ENCODE results near the gene SFXN3. TPM values are rescaled to one million over a fixed set of nuclear protein-coding genes. Genes with fewer than 3 reads are reported as not detected.
A peak's percentile ranks its signal among the peaks of the same experiment; 100 is the strongest.

Gene SFXN3
- total and polyA plus RNA-seq, 9 donors, result 20.2 to 51.5 (median 28.6) TPM

DNA sequence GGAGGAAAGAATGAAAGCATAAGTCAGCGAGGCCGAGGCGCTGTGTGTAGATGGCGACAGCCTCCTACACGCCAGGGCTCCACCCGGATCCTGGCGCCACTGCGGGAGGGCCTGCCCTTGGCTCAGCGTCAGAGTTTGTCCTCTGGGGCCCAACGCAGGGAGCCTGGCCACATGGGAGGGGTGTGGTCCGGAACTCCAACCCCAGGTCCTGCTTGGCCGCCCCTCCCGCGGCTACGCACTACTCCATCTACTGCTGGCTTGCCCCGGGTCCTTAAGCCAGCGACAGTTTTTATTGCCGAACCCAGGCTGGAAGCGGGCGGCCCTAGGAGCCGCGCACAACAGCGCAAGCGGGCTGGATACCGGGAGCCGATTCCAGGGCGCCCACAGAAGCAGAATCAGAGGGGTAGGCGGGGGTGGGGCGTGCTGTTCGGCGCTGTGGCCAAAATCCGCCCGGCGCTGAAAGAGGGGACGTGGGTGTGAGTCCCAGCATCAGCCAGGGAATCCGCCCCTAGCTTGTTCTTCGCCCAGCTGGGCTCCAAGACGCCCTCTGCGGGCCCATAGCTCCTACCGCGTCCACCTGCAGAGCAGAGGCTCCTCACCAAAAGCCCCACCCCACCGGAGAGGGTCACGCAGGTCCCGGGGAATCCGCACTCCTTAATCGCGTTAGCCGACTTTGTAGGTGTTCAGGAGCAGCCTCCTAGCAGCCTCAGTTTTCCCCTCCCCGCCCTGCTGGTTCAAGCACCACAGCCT, 35.3 kb downstream of the SFXN3 start:
- 2 to 3% (median 2%) methylated on average over 45 to 49 of the region's 49 CpGs for WGBS, 3 donors
- Histone ChIP-seq H3K27ac (no peak overlapping the region), H3K36me3 (no peaks in the 10 kb centered on the region), H3K4me3 (peak overlapping the region; percentile 41), H3K9me3 (no peaks in the 10 kb centered on the region), H3K27me3 (peaks cover 3% of the 10 kb centered on the region), H3K4me1 (ENCODE audit: insufficient read depth) (peaks cover 11% of the 10 kb centered on the region)
- TF ChIP-seq, protein P1, sequence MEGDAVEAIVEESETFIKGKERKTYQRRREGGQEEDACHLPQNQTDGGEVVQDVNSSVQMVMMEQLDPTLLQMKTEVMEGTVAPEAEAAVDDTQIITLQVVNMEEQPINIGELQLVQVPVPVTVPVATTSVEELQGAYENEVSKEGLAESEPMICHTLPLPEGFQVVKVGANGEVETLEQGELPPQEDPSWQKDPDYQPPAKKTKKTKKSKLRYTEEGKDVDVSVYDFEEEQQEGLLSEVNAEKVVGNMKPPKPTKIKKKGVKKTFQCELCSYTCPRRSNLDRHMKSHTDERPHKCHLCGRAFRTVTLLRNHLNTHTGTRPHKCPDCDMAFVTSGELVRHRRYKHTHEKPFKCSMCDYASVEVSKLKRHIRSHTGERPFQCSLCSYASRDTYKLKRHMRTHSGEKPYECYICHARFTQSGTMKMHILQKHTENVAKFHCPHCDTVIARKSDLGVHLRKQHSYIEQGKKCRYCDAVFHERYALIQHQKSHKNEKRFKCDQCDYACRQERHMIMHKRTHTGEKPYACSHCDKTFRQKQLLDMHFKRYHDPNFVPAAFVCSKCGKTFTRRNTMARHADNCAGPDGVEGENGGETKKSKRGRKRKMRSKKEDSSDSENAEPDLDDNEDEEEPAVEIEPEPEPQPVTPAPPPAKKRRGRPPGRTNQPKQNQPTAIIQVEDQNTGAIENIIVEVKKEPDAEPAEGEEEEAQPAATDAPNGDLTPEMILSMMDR (IDR thresholded peaks at IDR 0.05), result peak in 1 of 3 donors; percentile 16
- TF ChIP-seq POLR2A (IDR thresholded peaks at IDR 0.05) (no peak), EP300 (IDR thresholded peaks at IDR 0.05) (no peak)
- peak; percentile 13 to 50 (median 41) for DNase-seq
- intact Hi-C loops (cut with DNase I), result loop anchor here in 1 of 4 donors (5.0 kb wide), 1 partner anchor 34 kb away; the partner anchor contains the start of genes PDZD7 and SFXN3

DNA sequence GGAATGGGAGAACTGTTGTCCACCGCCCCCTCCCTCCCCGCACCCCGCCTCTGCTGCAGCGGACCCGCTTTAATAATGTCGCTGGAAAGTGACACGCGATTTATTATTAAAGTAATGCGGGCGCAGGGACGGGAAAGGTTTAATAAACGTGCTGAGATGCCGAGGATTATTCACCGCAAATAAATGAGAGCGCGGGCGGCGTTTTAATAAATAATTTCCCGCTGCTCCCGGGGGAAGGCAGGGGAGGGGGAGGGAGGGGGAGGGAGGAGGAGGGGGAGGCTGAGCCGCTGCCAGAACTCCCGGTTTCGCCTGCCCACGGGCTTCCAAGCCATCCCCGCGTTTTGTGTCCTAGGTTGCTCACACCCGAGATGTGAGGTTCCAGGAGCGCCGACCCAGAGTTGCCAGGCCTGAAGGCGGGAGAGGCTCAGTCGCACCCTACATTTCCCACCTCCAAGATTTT, 35.9 kb downstream of the SFXN3 start:
- no peaks in the 10 kb centered on the region for H3K36me3 ChIP-seq
- H3K27ac ChIP-seq, result no peak overlapping the region
- DNase-seq, result peak in 2 of 5 donors; percentile 13 to 31
- peaks cover 3% of the 10 kb centered on the region for H3K27me3 ChIP-seq
- H3K9me3 ChIP-seq, result no peaks in the 10 kb centered on the region
- WGBS, 3 donors, result 1% methylated on average over 31 of the region's 31 CpGs
- peaks cover 8% of the 10 kb centered on the region for H3K4me1 ChIP-seq (ENCODE audit: insufficient read depth)
- TF ChIP-seq, protein P1 (IDR thresholded peaks at IDR 0.05), result no peak
- TF ChIP-seq POLR2A (IDR thresholded peaks at IDR 0.05) (no peak), EP300 (IDR thresholded peaks at IDR 0.05) (no peak)
- H3K4me3 ChIP-seq, result peak overlapping the region; percentile 41
- intact Hi-C loops (cut with DNase I), result loop anchor here in 2 of 4 donors (1.0 to 5.0 kb wide), 2 partner anchors 26 to 35 kb away; partner anchors contain the start of genes PDZD7 (in 1 of the 2) and SFXN3 (in 1 of the 2)

DNA sequence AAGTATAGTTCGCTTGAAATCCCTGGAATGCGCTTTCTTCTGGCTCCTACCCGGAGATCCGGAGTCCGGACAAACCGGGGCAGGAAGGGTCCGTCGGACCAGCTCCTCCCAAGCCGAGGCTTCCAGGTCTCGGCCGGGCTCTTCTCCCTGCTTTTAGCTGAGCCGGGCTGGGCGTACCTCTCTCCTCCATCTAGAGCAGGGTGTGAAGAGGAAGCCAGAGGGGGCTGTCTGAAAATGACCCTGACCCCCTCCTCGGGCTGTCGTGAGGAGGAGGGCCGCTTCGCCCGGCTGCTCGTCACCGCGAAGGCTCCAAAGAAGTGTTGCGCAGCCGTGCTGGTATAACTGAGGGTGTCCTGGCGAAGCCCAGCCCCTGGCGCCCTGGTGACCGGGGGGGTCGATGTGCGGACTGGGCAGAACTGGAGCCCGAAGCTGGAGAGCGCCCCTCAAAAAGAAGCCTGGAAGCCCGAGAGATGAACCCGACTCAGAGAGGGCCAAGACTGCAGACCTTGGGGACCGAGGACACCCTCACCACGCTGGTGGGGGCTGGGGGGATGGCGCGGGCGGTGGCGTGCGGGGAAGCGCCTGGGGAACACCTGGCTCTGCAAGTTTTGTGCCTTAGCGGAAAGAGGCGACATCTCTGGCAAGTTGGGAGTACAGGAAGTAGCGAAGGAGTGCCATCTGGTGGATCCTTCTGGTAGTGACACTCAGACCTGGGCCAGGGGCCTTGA, 36.5 kb downstream of the SFXN3 start:
- Histone ChIP-seq H3K36me3 (no peaks in the 10 kb centered on the region), H3K4me3 (peak overlapping the region; percentile 41), H3K9me3 (no peaks in the 10 kb centered on the region), H3K27ac (no peak overlapping the region), H3K27me3 (peaks cover 3% of the 10 kb centered on the region), H3K4me1 (ENCODE audit: insufficient read depth) (peaks cover 8% of the 10 kb centered on the region)
- TF ChIP-seq, protein P1 (IDR thresholded peaks at IDR 0.05), result peak; percentile 66 to 84 (median 79)
- no peak for TF ChIP-seq EP300 (IDR thresholded peaks at IDR 0.05)
- intact Hi-C loops (cut with DNase I), result loop anchor here in 2 of 4 donors (1.0 to 5.0 kb wide), 2 partner anchors 26 to 35 kb away; partner anchors contain the start of genes PDZD7 (in 1 of the 2) and SFXN3 (in 1 of the 2)
- peak; percentile 62 to 80 (median 75) for DNase-seq
- WGBS, 3 donors, result 0 to 3% (median 2%) methylated on average over 40 to 43 of the region's 43 CpGs

DNA sequence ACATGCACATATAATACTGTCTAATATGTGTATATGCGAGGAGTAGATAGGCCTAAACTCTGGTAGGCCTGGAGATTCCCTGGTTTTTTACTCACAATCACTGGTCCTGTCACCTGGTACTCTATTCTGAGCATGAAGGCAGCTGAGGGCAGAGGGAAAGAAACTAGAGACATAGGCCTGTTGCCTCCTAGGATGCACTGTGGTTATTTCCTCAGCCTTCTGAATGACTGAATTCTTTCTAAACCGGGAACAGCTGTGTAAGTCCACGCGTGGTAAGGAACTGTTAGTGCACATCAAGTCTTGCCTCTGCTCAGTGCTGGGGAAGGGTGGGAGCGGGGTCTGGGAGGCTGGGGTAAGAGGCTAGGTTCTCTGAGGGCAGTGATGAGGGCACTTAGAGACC, 38.4 kb downstream of the SFXN3 start:
- 76 to 86% (median 83%) methylated on average over 5 of the region's 5 CpGs for WGBS, 3 donors
- no peak for DNase-seq
- Histone ChIP-seq H3K9me3 (no peaks in the 10 kb centered on the region), H3K36me3 (no peaks in the 10 kb centered on the region), H3K27me3 (no peaks in the 10 kb centered on the region), H3K4me1 (ENCODE audit: insufficient read depth) (peaks cover 6% of the 10 kb centered on the region), H3K27ac (no peak overlapping the region), H3K4me3 (no peak overlapping the region)
- intact Hi-C loops (cut with DNase I), result loop anchor here in 1 of 4 donors (5.0 kb wide), 1 partner anchor 37 kb away; the partner anchor contains the start of genes PDZD7 and SFXN3
- TF ChIP-seq POLR2A (IDR thresholded peaks at IDR 0.05), result no peak
- no peak for TF ChIP-seq EP300 (IDR thresholded peaks at IDR 0.05)
- TF ChIP-seq, protein P1 (IDR thresholded peaks at IDR 0.05), result no peak
